GM12878 (cell line): ENCODE results near the gene GRAMD1B.

Source experiments
- CTCF ChIP-seq, 3 experiments: IDR thresholded peaks in 2 of 3; conservative IDR thresholded peaks in 1 of 3; 2 replicates each; pipeline ENCODE4 v1.5.1; 2011; ENCODE audit warnings: low read depth in 3 of 3, low read length in 3 of 3, mild to moderate bottlenecking in 3 of 3, control low read depth in 2 of 3, moderate library complexity in 2 of 3, inconsistent platforms in 1 of 3, mixed read lengths in 1 of 3; ENCODE audit not compliant: control insufficient read depth in 2 of 3, insufficient read depth in 1 of 3; ENCODE audit errors: extremely low read depth in 1 of 3
- ELK1 ChIP-seq: IDR thresholded peaks from 2 replicates; pipeline ENCODE4 v1.6.1; 2012; ENCODE audit warnings: low read depth, low read length, improper control_type of control experiment
- EZH2 ChIP-seq: IDR thresholded peaks from 2 replicates; pipeline ENCODE4 v1.6.1; 2012; ENCODE audit warnings: low read depth, mild to moderate bottlenecking, control low read depth, inconsistent platforms, low read length, borderline replicate concordance; ENCODE audit not compliant: control insufficient read depth
- GABPA ChIP-seq: IDR thresholded peaks from 2 replicates; pipeline ENCODE4 v1.6.1; 2014; ENCODE audit warnings: antibody characterized with exemption, low read depth, mild to moderate bottlenecking, inconsistent platforms
- HCFC1 ChIP-seq: fragments of 150-350 bp; IDR thresholded peaks from 2 replicates; pipeline ENCODE4 v1.6.1; 2014; ENCODE audit warnings: low read length
- NR2F1 ChIP-seq: fragments of 450-650 bp; conservative IDR thresholded peaks from 2 replicates; pipeline ENCODE4 v1.6.1; 2017; ENCODE audit warnings: mild to moderate bottlenecking
- POLR2A ChIP-seq: IDR thresholded peaks from 2 replicates; pipeline ENCODE4 v1.6.1; 2011; ENCODE audit warnings: low read depth, mild to moderate bottlenecking, low read length
- POLR2AphosphoS5 ChIP-seq: IDR thresholded peaks from 2 replicates; pipeline ENCODE4 v1.6.1; 2011; ENCODE audit warnings: mild to moderate bottlenecking, low read length, inconsistent platforms
- SKIL ChIP-seq: fragments of 450-650 bp; IDR thresholded peaks from 2 replicates; pipeline ENCODE4 v1.6.1; 2017; ENCODE audit warnings: mild to moderate bottlenecking, low read depth, inconsistent platforms; ENCODE audit not compliant: poor library complexity, severe bottlenecking
- SMAD1 ChIP-seq: fragments of 450-650 bp; IDR thresholded peaks from 2 replicates; pipeline ENCODE4 v1.6.1; 2018; ENCODE audit warnings: mild to moderate bottlenecking, low read depth; ENCODE audit not compliant: partially characterized antibody

- TF ChIP-seq GABPA (no peak), POLR2A (no peak), POLR2AphosphoS5 (no peak), CTCF (IDR thresholded peaks at IDR 0.05 in 2 of 3, conservative IDR thresholded peaks at IDR 0.05 in 1 of 3; ENCODE audit: control insufficient read depth in 2 of 3, extremely low read depth in 1 of 3, insufficient read depth in 1 of 3, low read depth in 3 of 3, low read length in 3 of 3) (no peak), SMAD1 (no peak), SKIL (no peak), EZH2 (no peak), ELK1 (no peak), NR2F1 (no peak), HCFC1 (no peak)
Observed at GRCh38 chr11:123527947-123528346, 97.9 kb downstream of the GRAMD1B start.
